NCI-H2171 treated with DMSO at 0.1 percent for 48 hours (cell line): ENCODE data around the gene CD93.

Experiments
- DNase-seq: peaks from one replicate; lab custom pipeline; 2025; lab: John Stamatoyannopoulos, UW

The CD93 gene

DNA sequence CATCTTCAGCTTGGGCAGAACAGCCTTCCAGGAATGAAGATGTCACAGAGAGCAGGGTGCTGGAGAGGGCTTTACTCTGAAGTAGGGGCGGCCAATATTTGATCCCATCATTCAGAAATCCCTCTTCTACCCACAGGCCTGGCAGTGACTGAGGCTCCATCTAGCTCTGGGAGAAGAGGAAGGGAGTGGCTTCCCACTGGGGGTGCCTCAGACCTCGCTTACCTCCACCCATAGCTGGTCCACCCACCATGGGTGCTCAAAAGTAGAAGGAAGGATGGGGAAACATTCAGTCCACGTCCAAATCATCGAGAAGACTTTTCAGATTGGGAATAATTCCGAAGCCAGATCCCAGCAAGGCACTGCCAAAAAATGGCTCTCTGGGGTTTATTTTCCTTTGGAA is 24.9 kb downstream of the CD93 start:
- no peak for DNase-seq

DNA sequence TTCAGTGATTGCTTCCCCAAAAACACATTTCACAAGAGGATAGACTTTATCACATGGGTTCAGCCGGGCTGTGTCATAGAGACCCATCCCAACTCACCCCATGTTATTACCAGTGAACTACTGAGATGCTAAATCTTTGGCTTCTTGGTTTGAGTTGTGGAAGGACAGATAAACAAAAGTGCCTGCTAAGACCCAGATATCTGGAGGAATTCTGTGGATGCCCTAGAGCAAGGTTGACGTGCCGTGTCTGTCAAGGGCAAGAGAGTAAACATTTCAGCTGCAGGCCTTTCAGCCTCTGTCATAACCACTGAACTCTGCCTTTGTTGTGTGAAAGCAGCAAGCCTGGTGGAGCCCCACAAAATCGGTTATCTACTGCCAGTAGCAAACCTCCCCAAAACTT is 25.5 kb downstream of the CD93 start:
- DNase-seq: no peak

DNA sequence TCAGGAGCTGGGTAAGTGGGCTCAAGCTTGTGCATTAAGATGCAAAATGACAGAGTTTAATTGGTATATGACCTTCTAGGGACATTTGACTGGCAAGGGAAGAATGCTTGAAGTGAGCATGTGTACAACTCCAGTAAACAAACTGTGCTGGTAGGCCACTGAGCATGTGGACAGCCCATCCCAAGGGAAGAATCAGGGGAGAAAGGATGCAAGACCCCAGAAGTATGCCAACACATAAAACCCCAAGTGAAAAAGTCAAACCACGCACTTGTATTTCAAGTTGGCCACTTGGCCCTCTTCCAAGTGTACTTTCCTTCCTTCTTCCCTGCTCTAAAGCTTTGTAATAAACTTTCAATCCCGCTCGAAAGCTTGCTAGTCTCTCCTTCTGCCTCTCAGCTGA is 26.3 kb downstream of the CD93 start:
- no peak for DNase-seq

DNA sequence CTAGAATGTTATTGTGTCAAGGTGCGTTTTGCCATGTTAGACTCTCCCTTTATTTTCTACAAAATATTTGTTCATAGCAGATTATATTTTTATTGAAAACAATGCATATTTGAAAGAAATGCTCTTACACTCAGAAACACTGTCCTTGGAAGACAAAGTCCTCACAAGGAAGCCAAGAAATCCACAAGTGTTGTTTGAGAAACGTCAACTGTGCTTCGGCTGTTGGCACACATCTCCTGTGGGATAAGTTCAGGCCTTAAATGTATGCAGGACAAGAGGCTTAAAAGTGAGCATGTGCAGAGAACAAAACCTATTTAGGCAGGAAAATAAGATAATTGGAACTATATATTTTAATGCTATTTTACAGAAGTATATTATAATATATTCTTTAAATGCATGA is 27.1 kb downstream of the CD93 start:
- DNase-seq: no peak

DNA sequence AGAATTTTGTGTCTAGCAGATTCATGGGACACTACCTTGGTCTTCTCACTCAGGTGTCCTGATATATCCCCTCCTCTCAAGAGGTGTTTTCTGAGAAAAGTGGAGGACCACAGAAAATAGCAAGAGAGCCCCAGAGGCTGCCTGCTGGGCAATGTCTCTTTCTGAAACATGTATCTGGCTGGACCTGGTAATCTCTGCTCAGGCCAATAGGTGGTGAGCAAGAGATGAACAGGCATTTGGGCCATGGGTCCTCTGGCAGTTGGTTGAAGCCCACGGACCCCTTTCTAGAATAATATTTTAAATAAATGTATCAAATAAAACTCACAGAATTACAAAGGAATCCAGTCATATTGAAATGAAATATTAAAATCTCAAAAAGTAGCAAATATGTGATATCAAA is 27.9 kb downstream of the CD93 start:
- DNase-seq: no peak

DNA sequence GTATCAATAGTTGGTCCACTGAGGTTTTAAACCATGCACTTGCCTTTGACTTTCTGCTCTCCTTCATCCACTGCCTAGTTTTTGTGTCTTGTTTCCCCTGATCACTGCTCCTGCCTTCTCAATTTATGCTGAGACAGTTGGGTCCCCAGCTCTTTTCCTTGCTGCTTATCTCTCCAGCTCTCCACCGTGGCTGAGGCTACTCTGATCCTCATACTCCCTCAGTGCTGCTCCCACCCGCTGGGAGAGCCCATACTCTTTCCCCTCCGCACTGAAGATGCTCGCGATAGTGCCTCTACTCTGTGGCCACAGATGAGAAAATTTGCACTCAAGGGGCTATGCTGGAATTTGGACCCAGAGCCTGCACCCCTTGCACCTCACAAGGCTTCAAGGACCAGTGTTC is 33.2 kb downstream of the CD93 start:
- DNase-seq: no peak

DNA sequence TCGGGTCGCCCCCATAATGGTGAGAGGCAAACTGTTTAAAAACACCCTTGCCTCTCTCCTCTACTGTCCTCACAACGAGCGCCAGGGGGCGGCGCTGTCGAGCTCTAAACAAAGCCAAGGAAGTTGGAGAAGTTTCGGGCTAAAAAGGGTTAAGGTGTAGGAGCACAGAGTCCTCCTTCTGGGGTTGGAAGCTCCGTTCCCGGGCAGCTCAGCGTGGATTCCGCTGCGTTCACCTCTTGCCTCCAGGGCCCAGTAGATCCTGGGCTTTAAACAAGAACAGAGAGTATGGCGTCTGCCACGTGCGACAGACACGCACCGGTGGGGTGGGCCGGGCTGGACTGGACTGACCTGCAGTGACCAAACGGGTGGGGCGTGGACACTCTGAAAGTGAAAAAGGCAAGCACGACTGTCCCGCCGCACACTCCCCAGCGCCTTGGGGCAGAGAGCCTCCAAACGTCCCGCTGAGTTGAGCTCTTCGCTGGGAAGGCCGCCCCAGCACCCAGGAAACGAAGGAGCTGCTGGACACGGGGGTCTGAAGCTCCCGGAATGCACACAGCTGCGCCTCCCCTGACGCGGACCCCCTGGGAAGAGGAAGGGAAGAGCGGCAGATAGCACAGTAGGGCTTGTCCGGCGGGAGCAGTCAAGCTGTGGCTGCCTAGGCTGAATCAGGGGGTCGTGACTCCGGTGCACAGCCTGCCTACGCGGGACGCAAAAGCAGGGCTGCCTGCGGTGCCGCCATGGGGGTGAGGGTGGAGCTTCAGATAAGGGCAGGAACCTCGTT is 35.1 kb downstream of the CD93 start:
- no peak for DNase-seq

DNA sequence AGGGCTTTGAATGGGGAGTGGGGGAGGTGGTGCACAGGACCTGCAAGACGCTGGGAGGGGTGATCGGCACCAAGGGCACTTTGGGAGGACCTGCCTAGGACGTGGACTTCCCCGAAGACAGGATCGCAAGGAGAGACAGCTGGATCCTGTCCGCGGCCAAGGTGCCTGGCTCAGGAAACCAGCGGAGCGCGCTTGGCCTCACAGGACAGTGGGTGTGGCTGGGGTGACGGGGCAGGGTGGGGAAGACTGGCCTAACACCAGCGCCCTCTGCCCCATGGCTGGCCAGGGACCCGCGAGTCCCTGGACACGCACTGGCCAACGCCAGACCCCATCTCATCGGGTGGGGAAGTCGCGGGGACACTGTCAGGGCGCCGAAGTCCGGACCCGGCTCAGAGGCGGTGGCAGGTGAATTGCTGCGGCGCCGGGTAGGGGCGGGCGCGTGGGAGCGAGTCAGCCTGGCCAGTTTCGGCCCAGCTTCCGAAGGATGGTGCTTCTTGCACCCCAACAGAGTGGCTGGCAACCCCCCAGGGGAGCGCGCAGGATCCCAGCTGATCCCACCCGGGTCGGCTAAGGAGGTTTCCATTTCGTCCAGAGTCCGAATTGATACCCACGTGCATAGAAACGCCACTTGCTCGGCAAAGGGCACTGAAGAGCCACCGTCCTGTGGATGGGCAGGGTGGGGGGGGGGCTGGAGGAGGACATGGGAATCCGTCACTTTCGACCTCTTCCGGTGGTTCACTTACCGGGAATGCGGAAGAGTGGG is 35.9 kb downstream of the CD93 start:
- DNase-seq: no peak

DNA sequence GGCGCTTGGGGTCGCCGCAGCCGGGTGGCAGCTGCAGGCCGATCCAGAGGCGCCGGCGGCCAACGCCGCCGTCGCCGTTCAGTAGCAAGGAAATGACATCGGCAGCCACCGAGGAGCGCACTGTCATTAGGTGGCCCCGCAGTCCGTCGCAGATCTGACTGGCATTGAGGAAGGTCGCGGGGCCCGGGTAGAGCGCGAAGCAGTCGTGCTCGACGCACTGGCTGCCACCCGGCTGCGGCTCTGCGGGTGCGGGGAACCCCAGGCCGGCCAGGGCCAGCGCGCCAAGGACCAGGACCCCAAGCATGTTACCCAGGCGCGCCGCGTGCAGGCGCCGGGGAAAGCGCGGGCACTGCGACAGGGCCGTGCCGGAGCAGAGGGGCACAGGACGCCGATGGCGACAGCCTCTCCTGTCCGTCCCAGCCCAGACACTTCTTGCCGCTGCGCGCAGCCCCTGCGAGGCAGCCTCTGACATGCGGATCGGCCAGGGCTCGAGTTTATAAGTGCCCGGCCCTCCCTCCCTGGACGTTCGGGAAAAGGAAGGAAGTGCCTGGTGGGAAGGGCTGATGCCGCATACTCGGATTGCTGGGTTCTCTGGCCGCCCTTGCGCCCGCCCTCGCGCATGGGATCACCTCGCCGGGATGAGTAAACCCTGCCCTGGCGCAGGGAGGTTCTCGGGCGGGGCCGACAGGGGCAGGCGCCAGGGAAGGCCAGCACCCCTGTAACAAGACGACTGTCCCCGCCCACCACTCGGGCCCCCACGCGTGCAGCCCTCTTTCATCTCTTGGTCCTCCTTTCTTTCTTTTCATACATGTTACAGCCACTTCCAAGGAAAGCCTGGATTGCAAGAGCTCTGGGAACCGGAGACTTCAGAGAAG is 36.7 kb downstream of the CD93 start, which contains the start of gene THBD:
Gene THBD (minus strand): TSS at position 472 of the 875 bp plus-strand sequence. CDS start 168 bp downstream, at position 304.
- DNase-seq: no peak

DNA sequence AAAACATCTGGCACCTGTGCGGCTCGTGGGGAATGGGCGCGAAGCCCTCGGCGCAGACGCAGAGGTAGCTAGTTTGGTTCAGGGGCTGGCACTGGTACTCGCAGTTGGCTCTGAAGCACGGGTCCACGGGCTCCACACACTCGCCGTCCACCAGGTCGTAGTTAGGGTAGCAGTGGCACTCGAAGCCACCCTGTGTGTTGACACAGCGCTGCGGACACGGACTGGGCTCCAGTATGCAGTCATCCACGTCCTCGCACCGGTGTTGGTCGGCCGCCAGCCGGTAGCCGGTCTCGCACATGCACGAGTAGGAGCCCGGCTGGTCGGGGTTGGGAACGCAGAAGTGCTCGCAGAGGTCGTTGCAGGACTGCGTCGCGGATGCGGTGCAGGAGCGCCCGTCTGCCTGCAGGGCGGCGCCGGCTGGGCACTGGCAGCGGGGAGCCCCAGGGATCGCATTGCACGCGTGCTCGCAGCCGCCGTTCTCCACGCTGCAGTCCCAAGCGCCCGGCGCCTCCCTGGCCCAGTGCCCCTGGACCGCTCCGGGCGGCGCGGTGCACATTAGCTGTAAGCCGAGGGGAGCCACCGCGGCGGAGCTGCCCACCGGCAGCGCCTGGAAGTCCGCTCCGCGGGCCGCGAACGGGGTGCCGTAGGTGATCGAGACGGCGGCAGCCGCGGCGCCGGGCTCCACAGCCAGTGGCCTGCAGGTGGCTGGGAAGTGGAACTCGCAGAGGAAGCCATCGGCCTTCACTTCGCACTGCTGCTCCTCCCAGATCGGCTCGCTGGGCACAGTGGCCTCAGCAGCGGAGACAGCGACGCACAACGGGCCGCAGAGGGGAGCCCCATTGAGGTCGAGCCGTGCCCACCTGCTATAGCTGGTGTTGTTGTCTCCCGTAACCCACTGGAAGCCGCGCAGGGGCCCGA is 37.6 kb downstream of the CD93 start:
- DNase-seq: no peak

DNA sequence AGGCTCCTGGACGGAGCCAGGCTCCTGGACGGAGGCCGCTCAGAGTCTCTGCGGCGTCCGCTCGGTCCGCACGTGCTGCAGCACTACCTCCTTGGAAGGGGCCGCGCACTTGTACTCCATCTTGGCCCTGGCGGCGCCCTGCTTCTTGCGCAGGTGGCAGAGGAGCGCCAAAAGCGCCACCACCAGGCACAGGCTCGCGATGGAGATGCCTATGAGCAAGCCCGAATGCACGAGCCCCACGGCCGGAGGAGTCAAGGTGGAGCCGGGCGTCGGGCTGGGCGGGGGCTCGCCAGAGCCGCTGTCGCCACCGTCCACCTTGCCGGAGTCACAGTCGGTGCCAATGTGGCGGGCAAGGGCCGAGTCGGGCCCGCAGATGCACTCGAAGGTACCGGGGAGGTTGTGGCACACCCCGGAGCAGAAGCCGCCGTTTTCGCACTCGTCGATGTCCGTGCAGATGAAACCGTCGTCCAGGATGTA is 38.3 kb downstream of the CD93 start:
- no peak for DNase-seq

DNA sequence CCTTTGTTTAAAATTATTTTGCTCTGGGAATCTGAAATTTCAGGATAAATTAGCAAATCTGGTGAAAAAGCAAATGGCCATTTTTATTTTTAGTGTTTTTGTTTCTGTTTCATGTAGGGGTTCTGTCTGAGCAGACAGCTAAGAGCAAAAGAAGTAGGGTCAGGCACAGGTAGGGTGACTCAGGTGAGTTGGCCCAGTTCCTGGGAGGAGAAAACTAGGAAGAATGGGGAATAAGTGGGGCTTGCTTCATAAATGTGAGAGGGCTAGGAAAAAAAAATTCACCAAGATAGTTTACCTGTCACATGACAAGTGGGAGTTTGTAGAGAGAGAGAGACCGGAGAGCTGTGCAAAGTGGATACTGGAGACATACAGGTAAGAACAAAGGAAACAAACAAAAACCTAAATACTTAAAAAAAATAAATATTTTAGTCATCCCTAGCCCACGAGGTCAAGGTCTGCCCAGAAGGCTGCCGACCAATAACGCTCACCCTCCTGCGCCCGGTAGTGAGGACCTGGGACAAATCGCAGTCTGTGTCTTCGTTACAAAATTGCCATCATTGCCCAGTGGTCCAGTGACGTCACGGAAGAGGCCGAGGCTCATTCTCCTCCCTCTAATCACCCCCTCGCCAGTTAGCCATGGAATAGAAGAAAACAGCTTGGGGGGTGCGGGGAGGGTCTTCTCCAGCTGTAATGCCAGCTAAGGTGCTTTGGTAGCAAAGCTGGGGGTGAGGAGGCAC is 39.0 kb downstream of the CD93 start:
- DNase-seq: no peak

DNA sequence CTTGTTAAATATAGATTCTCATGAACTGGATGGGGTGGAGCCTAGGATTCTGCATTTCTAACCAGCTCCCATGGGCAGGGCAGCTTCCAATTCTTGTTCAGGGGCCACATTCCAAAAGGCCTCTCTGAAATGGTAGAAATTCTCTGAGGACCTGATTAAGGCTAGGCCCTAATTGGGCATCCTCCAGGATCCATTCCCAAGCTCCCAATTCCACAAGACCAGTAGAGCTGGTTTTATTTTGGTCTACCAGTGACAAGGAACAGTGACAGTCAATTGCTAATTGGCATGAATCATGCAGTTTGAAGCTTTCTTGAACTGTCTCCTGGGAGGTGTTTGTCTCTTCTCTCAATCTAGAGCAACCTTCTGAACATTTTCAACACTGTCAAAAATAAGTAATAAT is 39.7 kb downstream of the CD93 start:
- DNase-seq: no peak

DNA sequence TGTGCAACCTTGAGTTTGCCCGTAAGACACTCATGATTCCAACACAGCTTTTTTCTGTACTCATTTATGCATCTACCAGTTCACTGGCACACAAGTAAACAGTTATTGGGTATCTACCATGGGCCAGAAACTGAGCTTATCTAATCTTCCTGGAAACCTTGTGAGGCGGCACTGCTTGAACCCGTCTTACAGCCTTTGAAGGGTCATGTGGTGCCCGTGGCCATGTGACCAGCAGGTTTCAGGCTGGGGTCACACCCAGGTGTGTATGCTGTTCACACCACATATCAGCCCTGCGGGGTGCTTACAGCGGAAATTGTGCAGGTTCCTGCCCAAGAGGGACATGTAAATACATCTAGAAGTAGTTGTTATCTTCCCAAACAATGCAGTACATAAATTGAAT is 42.7 kb downstream of the CD93 start:
- DNase-seq: no peak

DNA sequence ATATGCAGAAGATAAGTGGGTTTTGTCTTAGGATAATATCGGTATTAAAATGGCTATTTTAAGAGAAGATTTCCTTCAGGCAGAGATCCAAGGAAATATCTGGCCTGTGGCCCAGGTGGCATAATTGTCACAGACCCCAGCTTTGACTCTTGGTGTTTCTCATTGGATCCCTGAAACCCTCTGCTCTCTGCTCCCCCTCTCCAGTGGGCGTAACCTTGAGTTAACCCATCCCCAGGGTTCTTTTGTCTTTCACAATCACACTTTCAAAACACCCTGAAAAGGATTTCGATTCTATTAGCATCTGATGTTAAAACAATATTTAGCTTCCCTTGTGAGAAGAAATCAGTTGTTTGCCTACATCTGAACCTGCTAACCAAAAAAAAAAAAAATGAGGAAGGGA is 43.9 kb downstream of the CD93 start:
- no peak for DNase-seq

DNA sequence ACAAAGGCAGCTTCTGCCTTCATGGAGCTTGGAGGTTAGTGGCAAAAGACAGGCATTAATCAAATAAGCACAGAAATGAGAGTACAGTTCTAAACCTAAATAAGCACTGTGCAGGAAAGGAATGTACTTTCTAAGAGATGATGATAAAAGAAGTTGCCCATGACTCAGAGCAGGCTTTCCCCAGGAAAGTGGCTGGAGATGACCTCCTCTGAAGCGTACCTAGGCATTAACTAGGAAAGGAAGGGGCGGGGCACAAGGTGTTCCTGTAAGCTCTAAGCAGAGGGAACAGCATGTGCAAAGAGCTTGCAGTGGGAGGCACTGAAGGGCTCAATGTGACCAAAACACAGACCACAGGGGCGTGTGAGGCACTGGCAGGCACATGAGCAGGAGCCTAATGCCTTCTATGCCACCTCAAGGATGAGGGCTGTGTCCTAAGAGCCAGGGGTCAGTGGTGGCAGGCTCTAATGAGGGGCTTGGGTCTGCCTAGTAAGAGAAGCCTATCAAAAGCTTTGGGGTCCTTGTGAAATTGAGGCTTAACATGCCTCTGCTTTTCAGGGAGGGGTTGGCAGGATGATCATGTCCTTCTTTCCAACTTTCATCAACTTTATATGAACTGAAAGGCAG is 46.1 kb downstream of the CD93 start:
- DNase-seq: no peak

DNA sequence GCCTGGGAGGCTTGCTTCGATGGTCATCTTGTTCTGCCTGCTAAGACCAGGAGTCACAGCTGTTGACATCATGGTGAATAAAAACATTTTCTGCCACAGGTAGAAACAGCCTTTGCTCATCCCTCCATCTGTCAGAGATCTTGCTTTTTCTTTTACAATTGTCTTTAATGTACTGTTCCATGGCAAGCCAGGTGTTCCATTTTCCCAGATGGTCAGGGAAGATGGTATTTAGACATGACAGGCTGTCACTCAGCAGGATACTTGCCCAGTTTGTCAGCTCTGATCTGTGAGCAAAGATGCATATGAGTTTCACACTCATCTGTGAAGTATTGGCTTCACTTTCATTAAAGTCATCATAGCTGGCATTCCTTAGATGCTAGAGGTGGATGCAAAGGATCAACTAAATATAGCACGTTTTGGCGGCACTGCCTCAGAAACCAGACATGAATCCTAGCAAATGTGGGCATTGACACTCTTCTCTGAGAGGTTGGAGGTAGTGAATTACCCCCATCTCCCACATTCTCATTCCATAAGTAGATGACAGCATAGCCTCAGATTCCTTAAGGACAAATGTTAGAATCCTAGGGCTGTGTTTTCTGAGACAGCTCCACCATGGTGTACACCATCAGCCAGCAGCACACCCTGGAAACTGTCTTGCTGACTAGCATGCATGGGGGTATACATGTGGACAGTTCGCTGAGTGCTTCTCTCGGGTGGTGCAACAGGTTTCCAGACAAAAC is 46.8 kb downstream of the CD93 start:
- no peak for DNase-seq

DNA sequence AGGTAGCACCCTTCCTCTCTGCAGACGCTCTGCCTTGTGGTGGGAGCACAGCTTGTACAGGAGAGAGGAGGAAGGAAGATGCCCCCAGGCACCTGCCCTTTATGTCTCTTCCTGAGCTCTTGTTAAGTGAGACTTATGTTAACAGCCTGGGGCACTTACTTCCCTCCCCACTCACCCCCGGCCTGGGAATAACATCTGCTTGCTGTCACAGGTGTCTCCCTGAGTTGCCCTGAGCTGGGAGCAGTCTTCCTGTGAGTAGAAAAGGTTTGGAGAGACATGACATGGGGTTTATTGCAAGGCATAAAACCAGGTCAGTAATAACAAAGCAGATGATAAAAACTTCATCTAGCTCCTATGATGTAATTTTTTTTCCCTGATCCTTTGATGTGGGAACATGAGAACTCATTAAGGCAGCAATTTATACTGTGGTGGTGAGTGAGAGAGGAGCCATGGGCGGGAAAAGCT is 49.1 kb downstream of the CD93 start:
- no peak for DNase-seq

DNA sequence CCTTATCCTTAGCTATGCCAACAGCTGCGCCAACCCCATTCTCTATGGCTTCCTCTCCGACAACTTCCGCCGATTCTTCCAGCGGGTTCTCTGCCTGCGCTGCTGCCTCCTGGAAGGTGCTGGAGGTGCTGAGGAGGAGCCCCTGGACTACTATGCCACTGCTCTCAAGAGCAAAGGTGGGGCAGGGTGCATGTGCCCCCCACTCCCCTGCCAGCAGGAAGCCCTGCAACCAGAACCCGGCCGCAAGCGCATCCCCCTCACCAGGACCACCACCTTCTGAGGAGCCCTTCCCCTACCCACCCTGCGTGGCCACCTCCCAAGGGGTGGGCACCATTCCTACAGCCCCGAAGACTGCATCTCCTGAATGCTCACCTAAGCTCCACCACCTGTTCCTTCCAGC is 49.8 kb downstream of the CD93 start:
- no peak for DNase-seq
